Fibroblast of the aortic adventitia (primary cell): Measurements from ENCODE around the gene ZNF625. TPM values are rescaled to one million over a fixed set of nuclear protein-coding genes. Genes with fewer than 3 reads are reported as not detected.
A peak's percentile ranks its signal among the peaks of the same experiment; 100 is the strongest.

Source experiments
- DNase-seq: peaks from one replicate; pipeline ENCODE4 v3.0.0-alpha.2; 2010; ENCODE audit warnings: low read depth
- H3K4me3 ChIP-seq: 2 replicates; pipeline ENCODE4 v1.5.1; 2011; ENCODE audit warnings: low read depth, mild to moderate bottlenecking, control low read depth, low read length, moderate library complexity
- CTCF ChIP-seq: IDR thresholded peaks from 2 replicates; pipeline ENCODE4 v1.5.1; 2011; ENCODE audit warnings: mild to moderate bottlenecking, low read length, control low read depth, inconsistent platforms; ENCODE audit not compliant: insufficient read depth
- total RNA-seq: library from RNA; depleted of rRNA; stranded (reverse); fragments of >200 nt; gene quantifications from 2 replicates; pipeline ENCODE4 v1.2.3, GENCODE V29; 2012; ENCODE audit warnings: low replicate concordance

The ZNF625 gene
- total RNA-seq, 1 donor = 7.2 TPM

GRCh38 chr19:12139269-12139668 is 17.3 kb downstream of the ZNF625 start:
- peak overlapping the region; percentile 83 for H3K4me3 ChIP-seq
- no peak for TF ChIP-seq CTCF
- DNase-seq = peak; percentile 9

GRCh38 chr19:12137221-12137940 is 19.2 kb downstream of the ZNF625 start:
- TF ChIP-seq CTCF = no peak
- no peak overlapping the region for H3K4me3 ChIP-seq
- DNase-seq = no peak

GRCh38 chr19:12133069-12133468 is 23.5 kb downstream of the ZNF625 start:
- TF ChIP-seq CTCF = no peak
- DNase-seq = no peak
- H3K4me3 ChIP-seq = no peak overlapping the region

- TF ChIP-seq CTCF = peak; percentile 45
- peak; percentile 13 for DNase-seq
- H3K4me3 ChIP-seq = no peak overlapping the region
These were observed 29.8 kb downstream of the ZNF625 start for GRCh38 chr19:12126707-12127106.

- no peak for DNase-seq
These were observed 39.1 kb downstream of the ZNF625 start for GRCh38 chr19:12117201-12117970.

GRCh38 chr19:12113121-12113520 is 43.4 kb downstream of the ZNF625 start:
- no peak for DNase-seq
- no peak overlapping the region for H3K4me3 ChIP-seq
- no peak for TF ChIP-seq CTCF

More at GRCh38 chr19:12117201-12117970, 39.1 kb downstream of the ZNF625 start:
- TF ChIP-seq CTCF = no peak
- no peak overlapping the region for H3K4me3 ChIP-seq
